ENCODE measurements around the gene MECP2.

- TF ChIP-seq CTCF (IDR thresholded peaks at IDR 0.05; ENCODE audit: insufficient read depth, low read length, poor library complexity, severe bottlenecking) (no peak), EZH2phosphoT487 (conservative IDR thresholded peaks at IDR 0.05; ENCODE audit: low read length) (no peak)
Observed at GRCh38 chrX:154091678-154092077, 5.8 kb downstream of the MECP2 start.
